ENCODE measurements around the gene ARGFX. TPM values are rescaled to one million over a fixed set of nuclear protein-coding genes. Genes with fewer than 3 reads are reported as not detected.

The ARGFX gene
- total and polyA plus RNA-seq, 9 of the 15 experiments (the other 6 are each of a cell fraction or from before 2014, with no cell fraction given) = not detected

- TF ChIP-seq PRDM10 (IDR thresholded peaks at IDR 0.05; ENCODE audit: partially characterized antibody) (no peak), ETV1 (tag; conservative IDR thresholded peaks at IDR 0.05; ENCODE audit: low read depth) (peak; percentile 71), TCFL5 (CRISPR knock-in tag; conservative IDR thresholded peaks at IDR 0.05) (no peak), ZBTB43 (CRISPR knock-in tag; IDR thresholded peaks at IDR 0.05) (no peak), ZFPM2 (CRISPR knock-in tag; IDR thresholded peaks at IDR 0.05) (no peak), RBM14 (IDR thresholded peaks at IDR 0.05; ENCODE audit: borderline replicate concordance, insufficient read depth, low read depth, low read length) (no peak), HDAC1 (IDR thresholded peaks at IDR 0.05) (peak; percentile 31 to 93; a peak in 3 of 4 replicates), SREBF2 (CRISPR knock-in tag; IDR thresholded peaks at IDR 0.05) (no peak), EP300 (IDR thresholded peaks at IDR 0.05; ENCODE audit: low read length) (peak; percentile 28; the same call in 1 of the 2 replicates), SMAD4 (CRISPR knock-in tag; conservative IDR thresholded peaks at IDR 0.05) (no peak), ZNF224 (CRISPR knock-in tag; IDR thresholded peaks at IDR 0.05) (no peak), STAG1 (CRISPR knock-in tag; IDR thresholded peaks at IDR 0.05; ENCODE audit: borderline replicate concordance) (no peak), NELFE (IDR thresholded peaks at IDR 0.05; ENCODE audit: insufficient read depth, insufficient read length) (no peak), DEAF1 (CRISPR knock-in tag; IDR thresholded peaks at IDR 0.05) (no peak), PML (IDR thresholded peaks at IDR 0.05; ENCODE audit: low read length) (peak; percentile 75), FOXJ3 (CRISPR knock-in tag; IDR thresholded peaks at IDR 0.05) (no peak), MLX (CRISPR knock-in tag; conservative IDR thresholded peaks at IDR 0.05) (no peak), PYGO2 (tag; IDR thresholded peaks at IDR 0.05) (no peak), ZNF707 (CRISPR knock-in tag; conservative IDR thresholded peaks at IDR 0.05) (no peak), HDAC2 (IDR thresholded peaks at IDR 0.05) (no peak)
Measured at GRCh38 chr3:121545574-121546455, 21.9 kb upstream of the ARGFX start, which contains the start of gene POLQ (continued).

Data from K562 (cell line).